DOHH2 (cell line): ENCODE results near the gene TLK2.

ENCODE experiments used
- CTCF ChIP-seq: fragments of 200-600 bp; sonication (generic); IDR thresholded peaks from one replicate; pipeline ENCODE4 v1.5.1; 2014; ENCODE audit warnings: antibody characterized with exemption, mild to moderate bottlenecking, low read depth, low read length; ENCODE audit not compliant: poor library complexity, severe bottlenecking
- EZH2phosphoT487 ChIP-seq: fragments of 200-600 bp; sonication (generic); IDR thresholded peaks from 2 replicates; pipeline ENCODE4 v1.6.1; 2017; ENCODE audit warnings: borderline replicate concordance, mild to moderate bottlenecking, antibody characterized with exemption, low read length, moderate library complexity, mixed read lengths

- TF ChIP-seq CTCF (no peak), EZH2phosphoT487 (no peak)
Measured at GRCh38 chr17:62618647-62619416, 140.2 kb downstream of the TLK2 start.
